D721Med (cell line): ENCODE measurements around the gene NELL2.

Experiments used
- DNase-seq: peaks from one replicate; pipeline ENCODE4 v3.0.0; 2011; ENCODE audit warnings: low spot score; ENCODE audit not compliant: insufficient read length
- FAIRE-seq: peaks from 2 replicates; lab custom pipeline; 2011; peaks lifted over from hg19 to GRCh38; lab: Jason Lieb, UNC
- TF ChIP-seq, protein P1 (sequence below): IDR thresholded peaks from 2 replicates; pipeline ENCODE4 v1.5.1; 2012; ENCODE audit warnings: mild to moderate bottlenecking, control low read depth; ENCODE audit not compliant: insufficient read depth; ENCODE audit errors: missing control alignments

The NELL2 gene

GRCh38 chr12:44720265-44720664 lies 155.8 kb downstream of the NELL2 start:
- no peak for FAIRE-seq
- TF ChIP-seq, protein P1, sequence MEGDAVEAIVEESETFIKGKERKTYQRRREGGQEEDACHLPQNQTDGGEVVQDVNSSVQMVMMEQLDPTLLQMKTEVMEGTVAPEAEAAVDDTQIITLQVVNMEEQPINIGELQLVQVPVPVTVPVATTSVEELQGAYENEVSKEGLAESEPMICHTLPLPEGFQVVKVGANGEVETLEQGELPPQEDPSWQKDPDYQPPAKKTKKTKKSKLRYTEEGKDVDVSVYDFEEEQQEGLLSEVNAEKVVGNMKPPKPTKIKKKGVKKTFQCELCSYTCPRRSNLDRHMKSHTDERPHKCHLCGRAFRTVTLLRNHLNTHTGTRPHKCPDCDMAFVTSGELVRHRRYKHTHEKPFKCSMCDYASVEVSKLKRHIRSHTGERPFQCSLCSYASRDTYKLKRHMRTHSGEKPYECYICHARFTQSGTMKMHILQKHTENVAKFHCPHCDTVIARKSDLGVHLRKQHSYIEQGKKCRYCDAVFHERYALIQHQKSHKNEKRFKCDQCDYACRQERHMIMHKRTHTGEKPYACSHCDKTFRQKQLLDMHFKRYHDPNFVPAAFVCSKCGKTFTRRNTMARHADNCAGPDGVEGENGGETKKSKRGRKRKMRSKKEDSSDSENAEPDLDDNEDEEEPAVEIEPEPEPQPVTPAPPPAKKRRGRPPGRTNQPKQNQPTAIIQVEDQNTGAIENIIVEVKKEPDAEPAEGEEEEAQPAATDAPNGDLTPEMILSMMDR: no peak
- no peak for DNase-seq

DNA sequence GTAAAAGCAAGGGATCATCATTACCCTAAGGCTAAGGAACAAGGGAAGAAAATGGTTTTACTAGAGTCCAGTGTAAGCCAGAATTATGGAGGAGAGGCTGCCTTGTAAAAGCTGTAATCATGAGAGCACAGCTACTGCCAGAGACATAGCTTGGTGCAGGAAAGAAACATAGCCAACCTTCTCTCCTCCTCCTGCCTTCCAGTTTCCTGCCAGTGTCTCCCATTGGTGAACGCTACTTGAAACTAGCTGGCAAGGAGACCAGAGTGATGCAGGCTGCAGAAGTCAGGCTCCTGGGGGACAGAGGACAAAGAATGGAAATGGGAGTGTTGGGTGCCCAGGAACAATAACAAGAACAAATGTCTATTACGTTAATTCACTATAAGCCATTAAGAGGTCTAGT lies 158.5 kb downstream of the NELL2 start:
- FAIRE-seq: no peak

DNA sequence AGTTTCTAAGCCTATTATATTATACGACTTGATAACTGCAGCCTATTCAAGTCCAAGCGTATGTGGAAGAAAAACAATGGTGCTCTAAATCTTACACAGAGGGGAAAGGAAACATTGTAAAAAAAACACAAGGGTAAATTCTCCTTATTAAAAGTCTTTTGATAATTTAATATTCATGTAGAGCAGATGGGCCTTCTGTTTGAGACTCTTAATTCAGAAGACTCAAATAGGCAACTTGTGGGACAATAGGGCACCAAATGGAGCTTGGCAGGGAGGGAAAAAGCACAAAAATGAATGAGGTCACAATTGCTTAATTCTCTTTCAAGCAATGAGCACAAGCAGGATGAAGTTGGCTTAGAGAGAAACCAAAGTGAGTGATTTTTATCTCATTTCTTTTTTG lies 159.4 kb downstream of the NELL2 start:
- DNase-seq (no peak), FAIRE-seq (no peak)
- TF ChIP-seq, protein P1: no peak

More for the DNA sequence above, 158.5 kb downstream of the NELL2 start:
- DNase-seq: no peak
- TF ChIP-seq, protein P1: no peak

GRCh38 chr12:44711736-44712135 lies 164.4 kb downstream of the NELL2 start:
- DNase-seq (no peak), FAIRE-seq (no peak)
- TF ChIP-seq, protein P1: no peak

DNA sequence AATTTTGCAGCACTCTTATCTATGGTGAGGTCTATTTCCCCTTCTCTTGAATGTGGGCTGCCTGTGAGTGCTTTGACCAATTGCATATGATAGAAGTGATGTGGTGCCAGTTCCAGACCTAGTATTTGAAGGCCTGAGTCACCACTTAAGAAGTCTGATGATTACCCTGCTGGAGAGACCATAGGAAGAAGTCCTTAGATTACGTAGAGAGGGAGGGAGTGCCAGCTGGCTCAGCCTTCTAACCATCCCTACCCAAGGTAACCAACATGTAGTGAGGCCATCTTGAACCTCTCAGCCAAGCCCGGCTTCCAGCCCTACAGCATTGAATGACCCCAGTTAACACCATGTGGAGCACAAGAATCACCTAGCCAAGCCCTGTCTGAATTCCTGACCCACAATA lies 166.9 kb downstream of the NELL2 start:
- TF ChIP-seq, protein P1: no peak
- DNase-seq: no peak

GRCh38 chr12:44708218-44708617 lies 167.9 kb downstream of the NELL2 start:
- no peak for FAIRE-seq
- no peak for DNase-seq

More for the DNA sequence above, 166.9 kb downstream of the NELL2 start:
- FAIRE-seq: no peak

More at GRCh38 chr12:44708218-44708617, 167.9 kb downstream of the NELL2 start:
- TF ChIP-seq, protein P1: no peak
